D721Med (cell line): ENCODE measurements around the gene CST11.

Source experiments
- DNase-seq: peaks from one replicate; pipeline ENCODE4 v3.0.0; 2011; ENCODE audit warnings: low spot score; ENCODE audit not compliant: insufficient read length
- FAIRE-seq: peaks from 2 replicates; lab custom pipeline; 2011; peaks lifted over from hg19 to GRCh38; lab: Jason Lieb, UNC
- TF ChIP-seq, protein P1 (sequence below): IDR thresholded peaks from 2 replicates; pipeline ENCODE4 v1.5.1; 2012; ENCODE audit warnings: mild to moderate bottlenecking, control low read depth; ENCODE audit not compliant: insufficient read depth; ENCODE audit errors: missing control alignments

The CST11 gene

DNA sequence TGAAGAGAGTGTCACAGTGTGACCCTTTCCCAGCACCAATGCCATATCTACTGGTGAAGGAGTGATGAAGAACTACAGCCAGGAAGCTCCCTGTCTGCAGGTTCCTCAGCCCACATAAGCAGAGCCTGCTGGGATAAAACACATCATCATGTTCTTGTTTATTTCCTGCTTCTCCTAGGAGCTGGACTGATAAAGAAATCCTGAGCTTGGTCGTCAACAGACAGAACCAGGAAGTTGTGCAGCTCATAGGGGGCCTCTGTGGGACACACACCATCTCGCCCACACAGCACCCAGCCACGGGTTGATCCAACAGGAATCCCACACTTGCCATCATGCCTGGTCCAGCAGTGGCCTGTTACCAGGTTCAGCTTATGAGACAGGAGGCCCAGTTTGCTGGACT, 16.0 kb downstream of the CST11 start:
- FAIRE-seq (no peak), DNase-seq (no peak)
- TF ChIP-seq, protein P1, sequence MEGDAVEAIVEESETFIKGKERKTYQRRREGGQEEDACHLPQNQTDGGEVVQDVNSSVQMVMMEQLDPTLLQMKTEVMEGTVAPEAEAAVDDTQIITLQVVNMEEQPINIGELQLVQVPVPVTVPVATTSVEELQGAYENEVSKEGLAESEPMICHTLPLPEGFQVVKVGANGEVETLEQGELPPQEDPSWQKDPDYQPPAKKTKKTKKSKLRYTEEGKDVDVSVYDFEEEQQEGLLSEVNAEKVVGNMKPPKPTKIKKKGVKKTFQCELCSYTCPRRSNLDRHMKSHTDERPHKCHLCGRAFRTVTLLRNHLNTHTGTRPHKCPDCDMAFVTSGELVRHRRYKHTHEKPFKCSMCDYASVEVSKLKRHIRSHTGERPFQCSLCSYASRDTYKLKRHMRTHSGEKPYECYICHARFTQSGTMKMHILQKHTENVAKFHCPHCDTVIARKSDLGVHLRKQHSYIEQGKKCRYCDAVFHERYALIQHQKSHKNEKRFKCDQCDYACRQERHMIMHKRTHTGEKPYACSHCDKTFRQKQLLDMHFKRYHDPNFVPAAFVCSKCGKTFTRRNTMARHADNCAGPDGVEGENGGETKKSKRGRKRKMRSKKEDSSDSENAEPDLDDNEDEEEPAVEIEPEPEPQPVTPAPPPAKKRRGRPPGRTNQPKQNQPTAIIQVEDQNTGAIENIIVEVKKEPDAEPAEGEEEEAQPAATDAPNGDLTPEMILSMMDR = no peak

DNA sequence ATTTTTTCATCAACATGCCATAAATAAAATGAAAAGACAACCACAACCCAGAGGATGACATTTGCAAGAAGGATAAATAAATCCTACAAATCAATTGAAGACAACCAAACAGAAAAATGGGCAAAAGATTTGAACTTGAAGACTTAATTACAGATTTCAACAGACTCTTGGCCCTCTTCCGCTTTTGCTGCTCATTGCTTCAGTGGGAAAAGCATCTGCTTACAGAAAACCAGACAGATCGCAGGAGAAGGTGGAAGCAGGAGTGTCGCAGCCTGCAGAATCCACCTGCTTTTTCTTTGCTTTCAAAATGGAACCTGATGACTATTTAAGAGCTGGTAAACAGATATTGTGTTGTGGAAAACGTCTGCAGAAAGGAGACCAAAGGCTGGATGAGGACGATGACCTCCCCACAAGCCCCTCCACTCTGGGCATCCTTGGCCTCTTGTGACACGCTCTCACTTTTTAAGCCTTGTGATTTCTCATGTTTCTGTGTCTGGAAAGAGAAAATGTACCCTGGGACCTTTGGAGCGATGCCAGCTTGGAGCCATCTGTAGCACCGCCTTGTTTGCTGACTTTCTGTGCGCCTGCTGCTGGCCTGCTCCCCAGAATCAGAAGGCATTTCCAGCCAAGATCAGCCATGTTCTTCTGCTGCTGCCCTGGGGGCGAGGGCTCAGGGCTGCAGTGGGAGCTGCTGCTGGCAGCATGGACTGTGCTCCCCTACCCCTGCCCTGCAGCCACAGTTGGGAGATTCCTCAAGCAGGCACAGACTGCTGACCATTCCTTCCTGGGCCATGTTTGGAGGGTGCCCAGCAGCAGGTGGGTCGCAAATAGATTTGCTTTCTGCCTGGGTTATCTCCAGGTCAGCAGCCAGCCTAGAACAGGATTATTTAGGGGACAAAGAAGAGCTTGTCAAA, 16.8 kb downstream of the CST11 start:
- TF ChIP-seq, protein P1 = no peak
- DNase-seq (no peak), FAIRE-seq (no peak)

DNA sequence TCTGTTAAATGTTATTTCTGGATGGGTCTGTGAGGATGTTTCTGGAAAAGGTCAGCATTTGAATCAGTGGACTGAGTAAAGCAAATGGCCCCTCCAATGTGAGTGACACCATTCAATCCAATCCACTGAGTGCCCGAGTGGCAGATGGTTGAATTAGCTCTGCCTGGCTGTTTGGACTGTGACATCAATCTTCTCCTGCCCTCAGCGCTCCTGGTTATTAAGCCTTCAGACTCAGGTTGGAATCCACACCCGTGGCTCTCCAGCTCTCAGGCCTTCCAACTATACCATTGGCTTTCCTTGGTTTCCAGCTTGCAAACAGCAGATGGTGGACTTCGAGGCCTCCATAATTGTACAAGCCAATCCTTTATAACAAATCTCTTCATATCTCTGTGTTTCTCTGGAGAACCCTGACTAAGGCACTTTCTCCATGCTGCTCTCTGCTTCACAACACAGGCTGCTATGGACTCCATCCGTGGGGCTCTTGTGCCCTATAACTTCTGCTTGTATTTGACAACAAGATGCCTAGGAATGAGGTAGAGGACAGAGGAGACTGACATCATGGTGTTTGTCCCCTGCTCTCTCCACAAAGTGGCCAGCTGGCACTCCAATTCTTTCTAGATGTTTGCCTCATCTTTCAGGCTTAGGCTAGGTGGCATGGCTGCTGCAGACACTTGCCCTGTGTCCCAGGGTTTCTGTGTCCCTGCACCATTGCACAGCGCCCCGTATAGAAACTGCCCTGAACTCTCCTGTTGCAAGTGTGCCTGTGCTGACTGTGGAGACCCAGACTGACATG, 18.0 kb downstream of the CST11 start:
- no peak for DNase-seq
- no peak for FAIRE-seq

DNA sequence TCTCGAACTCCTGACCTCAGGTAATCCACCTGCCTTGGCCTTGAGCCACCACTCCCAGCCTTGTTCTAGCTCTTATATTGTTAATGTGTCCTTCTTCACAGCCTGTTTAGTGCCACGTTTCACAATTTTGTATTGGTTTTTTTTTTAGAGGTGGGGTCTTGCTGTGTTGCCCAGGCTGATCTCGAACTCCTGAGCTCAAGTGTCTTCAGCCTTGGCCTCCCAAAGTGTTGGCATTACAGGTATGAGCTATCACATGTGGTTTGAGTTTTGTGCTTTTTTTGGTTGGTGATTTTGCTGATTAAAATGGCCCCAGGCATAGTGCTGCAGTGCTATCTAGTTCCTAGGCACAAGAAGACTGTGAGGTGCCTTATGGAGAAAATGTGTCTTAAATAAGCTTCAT, 19.0 kb downstream of the CST11 start:
- DNase-seq (no peak), FAIRE-seq (no peak)
- TF ChIP-seq, protein P1 = no peak

More for the DNA sequence above, 18.0 kb downstream of the CST11 start:
- TF ChIP-seq, protein P1 = no peak

DNA sequence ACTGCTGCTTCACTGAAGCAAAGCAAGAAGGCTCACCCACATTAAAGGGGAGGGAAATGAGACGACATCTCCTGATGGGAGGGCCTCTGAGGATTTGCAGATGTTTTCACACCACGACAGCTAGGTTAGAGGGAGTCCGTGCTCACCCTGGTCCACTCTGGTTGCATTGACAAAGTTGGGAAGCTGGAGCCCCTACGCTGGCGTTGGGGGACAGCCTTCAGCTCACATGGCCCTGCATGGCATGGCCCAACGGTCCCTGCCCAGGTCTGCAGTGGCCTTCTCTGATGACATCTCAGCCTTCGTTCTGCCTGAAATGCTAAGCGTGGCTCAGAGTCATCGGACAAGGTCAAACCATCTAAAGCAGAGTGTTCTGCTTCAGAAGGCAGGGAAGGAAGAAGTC, 27.5 kb downstream of the CST11 start:
- DNase-seq = no peak
- FAIRE-seq = no peak
- TF ChIP-seq, protein P1 = no peak

DNA sequence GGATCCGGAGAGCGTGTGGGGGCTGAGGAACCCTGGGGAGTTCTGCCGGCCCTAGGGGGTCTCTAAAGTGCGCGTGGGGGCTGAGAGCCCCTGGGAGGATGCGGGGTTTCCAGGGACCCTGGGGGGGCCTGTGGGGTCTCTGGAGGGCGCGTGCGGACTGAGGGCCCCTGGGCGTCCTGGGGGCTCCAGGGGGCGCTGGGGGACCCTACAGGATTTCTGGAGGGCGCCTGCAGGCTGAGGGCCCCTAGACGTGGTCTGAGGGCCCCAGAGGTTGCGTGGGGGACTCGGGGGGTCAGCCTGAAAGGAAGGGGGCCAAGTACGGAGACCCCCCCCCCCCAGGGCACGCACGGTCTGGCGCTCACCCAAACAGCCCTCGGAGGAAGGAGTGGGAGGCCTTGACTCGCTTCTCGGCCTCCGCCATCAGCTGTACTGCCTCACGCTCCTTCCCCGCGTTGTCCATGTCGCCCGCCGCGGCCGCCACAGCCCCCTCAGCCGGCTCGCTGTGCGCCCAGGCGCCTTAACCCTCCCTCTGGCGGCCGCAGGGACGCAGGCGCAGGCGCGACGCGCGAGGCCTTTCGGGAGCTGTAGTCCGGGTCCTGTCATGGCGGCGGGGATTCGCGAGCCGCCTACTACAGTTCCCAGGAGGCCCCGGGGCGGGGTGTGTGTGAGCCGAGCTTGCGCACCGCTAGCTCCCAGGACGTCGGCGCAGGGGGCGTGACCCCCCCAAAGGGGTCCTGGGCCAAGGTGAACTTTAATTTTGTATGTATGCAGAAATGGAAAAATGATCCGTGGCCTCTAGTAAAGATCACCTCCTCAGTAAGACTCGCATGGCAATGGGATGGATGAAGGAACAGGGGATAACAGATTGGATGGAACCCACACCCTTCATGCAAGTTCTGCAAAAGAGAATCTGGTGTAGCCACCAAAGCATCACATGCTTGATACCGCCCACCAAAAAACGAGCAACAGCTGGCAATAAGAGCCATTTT, 31.4 kb downstream of the CST11 start, which contains the start of gene NAPB:
Gene NAPB (minus strand): TSS at position 546 of the 989 bp plus-strand sequence. CDS start 86 bp downstream, at position 460.
- TF ChIP-seq, protein P1 = no peak
- FAIRE-seq = no peak
- peak; percentile 39 for DNase-seq
